ENCODE results near the gene SH3RF3.

SH3RF3 gene

GRCh38 chr2:109529532-109530449, 400.8 kb downstream of the SH3RF3 start:
- DNase-seq = peak; percentile 27

- no peak for DNase-seq
Measured at GRCh38 chr2:109530712-109531111, 401.7 kb downstream of the SH3RF3 start.

- DNase-seq = no peak
Measured at GRCh38 chr2:109531221-109531620, 402.2 kb downstream of the SH3RF3 start.

- DNase-seq = no peak
Measured at GRCh38 chr2:109531896-109532727, 403.1 kb downstream of the SH3RF3 start.

GRCh38 chr2:109532728-109533076, 403.7 kb downstream of the SH3RF3 start:
- DNase-seq = no peak

GRCh38 chr2:109533823-109534222, 404.8 kb downstream of the SH3RF3 start:
- DNase-seq = no peak

- DNase-seq = peak; percentile 72
Measured at GRCh38 chr2:109535217-109535946, 406.4 kb downstream of the SH3RF3 start.

GRCh38 chr2:109536556-109536955, 407.6 kb downstream of the SH3RF3 start:
- DNase-seq = peak; percentile 42

- DNase-seq = no peak
Measured at GRCh38 chr2:109537565-109538222, 408.7 kb downstream of the SH3RF3 start.

GRCh38 chr2:109538546-109538945, 409.5 kb downstream of the SH3RF3 start:
- no peak for DNase-seq

GRCh38 chr2:109542384-109542783, 413.4 kb downstream of the SH3RF3 start:
- DNase-seq = no peak

GRCh38 chr2:109545828-109546713, 417.1 kb downstream of the SH3RF3 start:
- peak; percentile 55 for DNase-seq

- no peak for DNase-seq
Measured at GRCh38 chr2:109547280-109547679, 418.3 kb downstream of the SH3RF3 start.

- DNase-seq = no peak
Measured at GRCh38 chr2:109549016-109549590, 420.1 kb downstream of the SH3RF3 start.
